HepG2 (cell line): ENCODE data around the gene CNOT8.

Source experiments
- JUN ChIP-seq: sonication (generic); formaldehyde crosslinking; IDR thresholded peaks from 2 replicates; pipeline ENCODE4 v1.4.0; 2020; ENCODE audit warnings: mild to moderate bottlenecking, missing genetic modification reagents
- SMAD1 ChIP-seq: sonication (generic); formaldehyde crosslinking; IDR thresholded peaks from 2 replicates; pipeline ENCODE4 v1.4.0; 2020; ENCODE audit warnings: missing genetic modification reagents, low read depth, mild to moderate bottlenecking, borderline replicate concordance

GRCh38 chr5:154840435-154841272, 17.8 kb upstream of the CNOT8 start:
- TF ChIP-seq SMAD1 (CRISPR knock-in tag) (no peak), JUN (CRISPR knock-in tag) (no peak)
